Measurements from ENCODE around the gene UTP14C.

UTP14C gene

DNA sequence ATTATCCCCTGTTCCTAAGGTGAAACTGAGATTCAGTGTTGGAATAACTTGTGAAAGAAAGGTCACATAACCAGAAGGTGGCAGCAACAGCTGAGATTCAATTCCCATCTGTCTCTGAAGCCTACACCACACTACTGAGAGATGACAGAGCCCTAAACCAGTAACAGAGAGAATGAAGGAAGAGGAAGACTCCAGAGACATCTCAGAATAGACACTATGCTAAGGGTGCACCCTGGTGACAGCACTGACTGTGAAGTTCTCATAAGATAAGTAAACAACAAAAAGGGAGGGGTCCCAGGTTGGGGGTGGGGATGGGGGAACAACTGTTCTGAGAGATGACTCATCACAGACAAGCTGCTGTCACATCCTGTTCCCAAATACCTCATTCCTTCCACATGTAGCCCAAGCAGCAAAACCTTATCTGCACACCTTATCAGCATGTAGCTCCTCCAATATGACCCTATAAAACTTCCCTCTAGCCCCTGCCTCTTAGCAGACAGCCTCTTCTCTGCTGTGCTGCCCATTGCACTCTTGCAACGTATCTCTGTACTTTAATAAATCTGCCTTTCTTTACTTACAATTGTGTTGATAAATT lies 46.5 kb downstream of the UTP14C start:
- Histone ChIP-seq H3K9me3 (ENCODE audit: control insufficient read depth in 2 of 2, low read length in 2 of 2) (peaks cover 5 to 7% of the 10 kb centered on the region in 2 donors), H3K27ac (ENCODE audit: low read depth in 2 of 2, low read length in 2 of 2) (no peak overlapping the region), H3K9ac (ENCODE audit: low read depth in 1 of 2, low read length in 2 of 2) (no peak overlapping the region), H3K27me3 (ENCODE audit: control insufficient read depth in 2 of 2, insufficient read depth in 2 of 2, low read length in 2 of 2) (no peaks in the 10 kb centered on the region), H3K4me1 (ENCODE audit: control insufficient read depth in 2 of 2, insufficient read depth in 2 of 2, low read length in 2 of 2) (no peaks in the 10 kb centered on the region), H3K4me3 (ENCODE audit: low read length in 2 of 2) (no peak overlapping the region), H3K36me3 (ENCODE audit: control insufficient read depth in 2 of 2, insufficient read depth in 2 of 2, low read length in 2 of 2) (no peaks in the 10 kb centered on the region)

All from mucosa of rectum (tissue), 2 donors.